Right ventricle myocardium inferior (tissue), 1 donor: ENCODE data around the gene CUX1. TPM values are rescaled to one million over a fixed set of nuclear protein-coding genes. Genes with fewer than 3 reads are reported as not detected.

Experiments
- ATAC-seq: fragments of 200-7000 bp; cut with Tn5 transposase; one replicate; pipeline ENCODE4 v1.9.1; 2020; ENCODE audit warnings: mild to moderate bottlenecking, moderate library complexity
- DNase-seq: peaks from one replicate; pipeline ENCODE4 v3.0.0; 2021; ENCODE audit errors: missing footprints
- intact Hi-C: fragments of 100-400 bp; cut with DNase I; formaldehyde crosslinking; loops from one replicate; pipeline ENCODE4 v1.11.0; 2022
- total RNA-seq: library from RNA; stranded (reverse); fragmentation: NEBNext Ultra II Directional; extraction: Animal tissue kit (Norgen Biotek cat#: 25700); gene quantifications from one replicate; pipeline ENCODE4 v1.2.1, GENCODE V29; 2021
- donor health status: DM: no; HTN: yes; CAD: no; lungs with severe emphysema.

CUX1 gene
- total RNA-seq, 1 donor from 2014 or later = 107 TPM

DNA sequence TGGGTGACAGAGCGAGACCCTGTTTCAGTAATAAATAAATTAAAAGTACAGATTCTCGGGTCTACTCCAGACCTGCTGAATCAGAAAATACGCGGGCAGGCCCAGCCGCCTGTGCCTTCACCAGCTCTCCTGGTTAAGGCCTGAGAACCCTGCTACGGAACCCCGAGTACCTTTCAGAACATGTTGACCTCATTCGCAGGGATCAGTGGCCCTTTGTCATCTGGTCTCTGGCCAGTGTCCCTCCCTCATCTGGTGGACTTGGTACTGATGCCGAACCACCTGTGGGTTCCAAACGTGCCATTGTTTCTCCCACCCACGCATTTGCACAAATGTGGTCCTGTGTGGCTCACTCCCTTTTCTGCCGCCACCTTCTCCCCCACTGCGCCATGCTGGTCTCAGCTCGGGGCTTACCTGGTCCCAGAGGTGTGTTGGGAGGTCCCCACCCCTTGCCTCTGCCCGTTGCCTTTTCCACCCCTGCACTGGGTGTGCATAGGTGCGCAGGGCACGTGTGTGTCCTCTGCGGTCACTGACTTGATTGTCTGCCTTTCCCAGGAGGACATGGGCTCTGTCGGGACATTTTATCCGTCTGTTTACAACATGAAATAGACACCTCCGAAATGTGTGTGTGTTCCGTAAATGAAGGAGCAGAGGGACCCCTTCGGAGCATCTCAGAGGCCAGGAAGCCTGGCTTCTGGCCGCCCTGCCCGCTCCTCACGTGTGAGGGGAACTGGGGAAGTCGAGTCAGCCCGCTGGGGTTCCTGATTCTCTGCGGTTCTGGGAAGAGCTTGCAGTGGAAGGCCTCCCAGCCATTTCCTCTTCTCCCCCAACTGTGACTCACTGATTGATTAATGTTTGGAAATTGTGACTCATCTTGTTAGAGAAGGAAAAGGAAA, 135.2 kb downstream of the CUX1 start:
- ATAC-seq (no peak), DNase-seq (no peak)
- intact Hi-C loops = loop anchor here (5.0 kb wide), 1 partner anchor 95 kb away; no protein-coding TSS in a partner anchor

DNA sequence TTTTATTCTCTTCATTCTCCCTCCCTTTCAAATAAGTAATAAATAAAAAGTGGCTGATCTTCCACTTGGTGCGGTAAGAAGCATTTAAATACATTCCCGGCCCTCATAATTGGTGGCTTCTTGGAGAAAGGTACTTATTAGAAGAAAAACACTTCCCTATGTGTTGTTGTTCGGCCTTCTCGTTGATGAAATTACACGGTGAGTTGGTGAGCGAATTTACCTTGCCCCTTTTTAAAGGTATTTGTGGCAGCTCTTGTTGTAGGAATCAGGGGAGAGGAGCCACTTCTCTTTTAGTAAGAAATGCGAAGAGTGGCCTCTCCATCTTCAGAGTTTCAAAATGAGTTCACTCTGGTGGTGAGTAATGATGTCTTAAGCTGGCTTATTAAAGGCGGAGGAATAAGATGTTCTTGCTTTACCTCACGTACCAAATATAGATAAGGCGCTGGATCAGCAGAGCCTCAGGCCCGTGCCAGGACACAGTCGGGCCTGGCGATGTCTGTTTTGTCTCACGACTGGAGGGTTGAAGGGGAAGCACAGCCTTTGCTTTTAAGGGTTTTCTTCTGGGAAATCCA, 135.9 kb downstream of the CUX1 start:
- no peak for DNase-seq
- peak; percentile 41 for ATAC-seq
- intact Hi-C loops = loop anchor here (5.0 kb wide), 1 partner anchor 96 kb away; no protein-coding TSS in a partner anchor

DNA sequence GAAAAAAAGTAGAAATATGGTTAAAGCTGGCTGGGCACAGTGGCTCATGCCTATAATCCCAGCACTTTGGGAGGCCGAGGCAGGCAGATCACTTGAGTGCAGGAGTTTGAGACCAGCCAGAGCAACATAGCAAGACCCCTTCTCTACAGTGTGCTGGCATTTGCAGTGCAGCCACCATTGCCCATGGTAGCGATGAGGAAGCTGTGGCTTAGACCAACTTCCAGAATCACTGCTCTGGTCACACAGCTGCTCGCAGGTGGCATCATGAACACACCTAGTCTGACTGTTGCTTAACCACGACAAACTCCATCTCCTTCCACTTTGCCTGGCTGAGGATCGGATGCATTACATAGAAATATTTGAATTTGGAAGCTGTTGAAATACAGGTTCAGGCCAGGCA, 137.1 kb downstream of the CUX1 start:
- intact Hi-C loops = loop anchor here (5.0 kb wide), 1 partner anchor 97 kb away; no protein-coding TSS in a partner anchor
- ATAC-seq (no peak), DNase-seq (no peak)

DNA sequence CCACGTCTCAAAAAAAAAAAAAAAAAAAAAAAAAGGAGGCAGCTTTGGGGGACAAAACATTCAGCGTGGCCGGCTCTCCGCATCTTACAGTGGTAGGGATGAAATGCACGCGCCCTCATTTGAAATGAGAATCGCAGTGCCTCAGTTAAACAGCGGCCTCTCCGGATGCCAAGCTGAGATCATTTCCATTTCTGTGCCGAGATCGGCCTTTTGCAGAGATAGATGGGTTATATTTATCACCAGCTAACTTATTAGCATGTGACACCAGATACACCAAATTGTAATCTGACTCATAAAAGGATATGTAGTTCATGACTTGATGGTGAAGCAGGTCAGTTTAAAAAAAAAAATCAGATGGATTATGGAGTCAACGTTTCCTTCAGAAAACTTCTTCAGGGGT, 138.7 kb downstream of the CUX1 start:
- ATAC-seq (peak; percentile 70), DNase-seq (no peak)
- intact Hi-C loops = no loop called here

DNA sequence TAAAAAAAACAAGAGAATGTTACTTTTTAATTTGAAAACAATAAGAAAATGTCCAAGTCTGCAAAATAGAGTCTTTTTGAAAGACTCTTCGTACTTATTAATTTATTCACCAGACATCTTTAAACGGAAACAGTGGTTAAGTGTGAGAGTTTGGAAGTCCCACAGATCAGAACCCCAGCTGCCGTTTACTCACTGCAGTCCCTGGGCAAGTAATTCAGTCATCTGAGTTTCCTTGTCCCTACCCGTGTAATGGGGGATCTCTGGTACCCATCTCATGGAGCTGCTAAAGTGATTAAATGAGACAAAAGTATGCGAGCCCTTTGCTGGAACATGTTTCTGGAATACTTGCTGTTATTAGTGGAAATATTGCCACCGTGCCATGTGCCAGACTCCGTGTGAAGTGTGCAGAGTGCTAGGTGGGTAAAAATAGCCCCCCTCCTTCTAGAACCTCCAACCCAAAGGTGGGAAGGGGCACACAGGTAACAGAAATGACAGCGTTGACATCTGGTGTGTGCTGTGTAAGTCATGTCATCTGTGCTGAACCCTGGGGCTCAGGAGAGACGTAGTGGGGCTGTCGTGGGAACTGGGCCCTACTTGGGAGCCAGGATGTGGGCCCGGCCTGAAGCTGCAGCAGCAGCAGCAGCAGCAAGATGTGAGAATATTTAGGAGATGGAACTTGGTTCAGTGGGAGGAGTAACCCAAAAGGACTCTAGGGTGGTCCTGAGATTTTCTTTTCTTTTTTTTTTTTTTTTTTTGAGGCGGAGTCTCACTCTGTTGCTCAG, 140.5 kb downstream of the CUX1 start:
- DNase-seq (no peak), ATAC-seq (no peak)
- intact Hi-C loops = no loop called here

DNA sequence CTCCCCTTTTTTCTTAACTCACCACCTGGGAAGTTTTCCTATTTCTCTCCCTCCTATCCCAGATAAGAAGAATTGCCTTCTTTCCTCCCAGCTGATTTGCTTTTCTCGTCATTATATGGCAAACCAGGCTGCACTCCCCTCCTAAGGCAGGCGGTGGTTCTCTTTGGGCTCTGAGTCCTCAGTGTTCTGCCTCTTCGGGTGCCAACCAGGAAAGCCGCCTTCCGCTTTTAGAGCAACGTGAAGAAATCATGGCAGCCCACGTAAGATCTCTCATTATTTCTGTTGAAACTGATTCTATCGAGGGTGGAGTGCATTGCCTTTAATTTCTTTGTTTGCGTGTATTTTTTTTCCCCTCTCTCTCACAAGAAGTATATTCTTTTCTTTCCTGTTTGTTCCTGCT, 141.9 kb downstream of the CUX1 start:
- DNase-seq (no peak), ATAC-seq (no peak)
- intact Hi-C loops = no loop called here

DNA sequence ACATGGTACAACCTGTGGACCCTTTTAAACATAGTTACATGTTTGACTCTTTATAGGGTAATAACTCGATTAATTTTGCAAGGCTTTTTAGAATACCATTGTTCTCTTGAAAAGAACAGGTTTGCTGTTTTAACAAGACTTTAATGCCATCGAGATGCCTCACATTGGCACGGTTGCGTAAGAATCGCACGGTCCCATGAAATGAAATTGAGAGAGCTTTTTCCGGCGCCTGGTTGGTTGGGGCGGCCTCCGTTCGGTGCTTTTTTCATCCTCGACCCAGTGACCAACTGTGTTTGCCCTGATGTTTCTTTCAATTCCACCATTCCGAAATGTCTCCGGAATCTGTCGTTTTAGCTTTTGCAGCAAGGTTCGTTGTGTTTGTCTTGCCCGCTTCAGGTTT, 142.4 kb downstream of the CUX1 start:
- intact Hi-C loops = no loop called here
- DNase-seq (no peak), ATAC-seq (no peak)

DNA sequence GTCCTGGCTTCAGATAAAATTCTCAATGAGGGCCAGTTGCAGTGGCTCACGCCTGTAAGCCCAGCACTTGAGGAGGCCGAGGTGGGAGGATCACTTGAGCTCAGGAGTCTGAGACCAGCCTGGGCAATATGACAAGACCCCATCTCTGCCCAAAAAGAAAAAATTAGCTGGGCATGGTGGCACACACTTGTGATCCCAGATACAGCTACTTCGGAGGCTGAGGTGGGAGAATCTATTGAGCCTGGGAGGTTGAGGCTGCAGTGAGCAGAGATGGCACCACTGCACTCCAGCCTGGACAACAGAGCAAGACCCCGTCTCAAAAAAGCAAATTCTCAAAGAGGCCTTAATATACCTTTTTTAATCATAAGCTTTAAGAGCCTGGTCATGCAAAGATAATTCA, 142.9 kb downstream of the CUX1 start:
- no peak for DNase-seq
- ATAC-seq = no peak
- intact Hi-C loops = no loop called here

DNA sequence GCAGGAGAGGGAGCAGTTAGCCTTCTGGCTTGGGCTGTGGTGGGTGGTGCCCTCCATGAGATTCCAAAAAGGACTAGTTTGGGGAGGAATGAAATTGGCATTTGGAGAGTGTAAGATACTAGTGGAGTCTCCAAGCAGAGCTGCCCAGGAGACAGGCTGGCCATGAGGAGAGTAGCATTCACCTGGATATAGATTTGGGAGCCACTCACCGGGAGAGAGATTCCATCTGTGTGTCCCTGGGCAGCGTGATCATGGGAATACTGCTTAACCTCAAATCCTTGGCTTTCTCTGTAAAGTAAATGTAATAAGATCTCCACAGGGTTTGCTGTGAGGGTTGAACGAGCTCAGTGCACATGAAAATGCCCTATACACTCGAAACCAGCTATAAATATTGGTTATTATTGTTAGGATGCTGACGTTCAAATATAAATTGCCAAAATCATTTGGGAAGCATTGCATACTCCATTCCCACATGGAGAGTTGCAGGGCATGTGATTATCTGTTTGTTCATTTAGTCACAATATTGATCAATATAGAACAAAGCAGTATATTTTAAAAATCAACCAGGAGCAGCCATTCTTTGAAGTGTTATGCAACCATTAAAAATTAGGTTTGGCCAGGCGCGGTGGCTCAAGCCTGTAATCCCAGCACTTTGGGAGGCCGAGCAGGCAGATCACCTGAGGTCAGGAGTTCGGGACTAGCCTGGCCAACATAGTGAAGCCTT, 143.7 kb downstream of the CUX1 start:
- ATAC-seq (no peak), DNase-seq (no peak)
- intact Hi-C loops = no loop called here

DNA sequence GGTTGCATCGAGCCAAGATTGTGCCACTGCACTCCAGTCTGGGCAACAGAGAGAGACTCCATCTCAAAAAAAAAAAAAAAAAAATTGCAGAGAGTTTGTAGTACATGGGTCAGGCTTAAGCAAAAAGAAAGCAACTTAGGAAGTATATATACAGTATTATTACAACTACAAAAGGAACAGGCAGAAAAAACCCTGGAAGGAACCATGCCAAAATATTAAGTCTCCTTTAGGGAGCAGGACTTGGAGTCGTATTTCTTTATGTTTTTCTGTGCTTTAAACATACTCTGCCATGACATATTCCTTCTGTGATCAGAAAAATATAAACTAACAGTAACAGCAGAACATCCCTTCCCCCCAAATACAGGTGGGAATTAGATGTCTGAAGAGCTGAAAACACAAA, 144.4 kb downstream of the CUX1 start:
- DNase-seq (no peak), ATAC-seq (no peak)
- intact Hi-C loops = no loop called here

DNA sequence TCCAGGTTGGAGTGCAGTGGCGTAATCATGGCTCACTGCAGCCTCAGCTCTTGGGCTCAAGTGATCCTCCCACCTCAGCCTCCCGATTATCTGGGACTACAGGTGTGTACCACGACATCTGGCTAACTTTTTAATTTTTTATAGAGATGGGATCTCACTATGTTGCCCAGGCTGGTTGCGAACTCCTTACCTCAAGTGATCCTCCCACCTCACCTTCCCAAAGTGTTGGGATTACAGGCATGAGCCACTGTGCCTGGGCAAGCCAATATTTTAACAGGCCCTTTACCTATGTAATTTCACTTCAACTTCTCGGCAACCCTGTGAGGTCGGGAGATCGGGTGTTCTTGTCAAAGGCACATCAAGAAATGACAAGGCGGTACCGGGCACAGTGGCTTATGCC, 146.3 kb downstream of the CUX1 start:
- no peak for ATAC-seq
- DNase-seq = peak; percentile 28
- intact Hi-C loops = no loop called here

DNA sequence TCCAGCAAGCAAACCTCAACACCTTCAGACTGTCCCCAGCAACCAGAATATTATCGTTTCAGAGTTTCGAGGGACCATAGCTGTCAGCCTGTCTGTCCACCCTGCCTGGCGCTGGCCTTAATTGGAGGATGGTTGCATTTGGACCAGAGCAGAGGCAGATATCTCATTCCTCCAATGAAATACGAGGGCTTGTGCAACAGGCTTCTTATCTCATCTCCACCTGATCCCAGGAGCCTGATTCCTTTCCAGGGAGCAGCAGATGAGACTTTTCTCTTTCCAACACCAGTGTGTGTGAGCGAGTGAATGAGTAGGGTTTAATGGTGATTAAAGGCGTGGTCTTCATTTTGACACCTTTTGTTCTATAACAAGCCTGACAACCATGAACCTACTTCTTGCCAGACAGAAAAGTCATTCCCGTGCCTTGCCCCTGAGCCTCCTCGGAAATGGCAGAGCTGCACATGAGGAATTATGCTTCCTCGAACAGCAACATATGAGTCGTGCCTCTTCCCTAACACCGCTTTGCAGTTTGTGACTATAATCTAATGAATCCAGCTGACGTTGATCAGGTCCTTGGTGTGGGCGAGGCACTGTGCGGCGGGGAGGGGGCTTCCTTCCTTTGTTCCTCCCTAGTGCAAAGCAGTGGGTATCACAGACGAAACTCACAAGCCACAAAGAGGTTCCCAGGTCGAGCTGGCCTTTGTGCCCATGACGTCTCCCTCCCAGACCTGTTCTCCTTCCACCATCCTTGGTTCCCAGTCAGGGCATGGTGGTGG, 147.4 kb downstream of the CUX1 start:
- peak; percentile 20 for ATAC-seq
- intact Hi-C loops = loop anchor here (1.0 kb wide), 1 partner anchor 14 kb away; no protein-coding TSS in a partner anchor
- peak; percentile 32 for DNase-seq

DNA sequence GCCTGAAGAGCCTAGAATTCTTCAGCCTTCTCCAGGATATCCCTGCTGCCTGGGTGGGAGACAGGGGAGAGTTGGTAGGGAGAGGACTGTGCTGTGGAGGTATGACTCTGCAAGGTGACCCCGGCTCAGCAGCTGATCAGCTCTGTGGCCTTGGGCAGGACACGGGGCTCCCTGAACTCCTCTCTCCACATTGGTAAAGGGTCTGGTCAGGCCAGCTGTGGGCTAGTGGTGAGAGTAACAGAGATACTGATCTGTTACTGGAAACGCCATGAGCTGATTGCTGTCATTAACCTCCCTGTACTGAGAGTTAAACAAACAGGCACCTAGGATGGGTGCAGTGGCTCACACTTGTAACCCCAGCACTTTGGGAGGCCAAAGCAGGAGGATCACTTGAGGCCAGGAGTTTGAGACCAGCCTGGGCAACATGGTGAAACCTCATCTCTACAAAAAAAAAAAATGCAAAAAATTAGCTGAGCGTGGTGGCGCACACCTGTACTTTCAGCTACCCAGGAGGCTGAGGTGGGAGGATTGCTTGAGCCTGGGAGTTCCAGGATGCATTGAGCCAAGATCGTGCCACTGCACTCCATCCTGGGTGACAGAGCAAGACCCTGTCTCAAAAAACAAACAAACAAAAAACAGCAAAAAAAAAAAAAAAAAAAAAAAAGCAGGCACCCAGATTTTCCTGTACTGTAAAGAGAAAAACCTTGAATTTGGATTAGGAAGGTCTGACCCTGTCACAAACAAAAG, 151.5 kb downstream of the CUX1 start:
- DNase-seq = no peak
- ATAC-seq = no peak
- intact Hi-C loops = no loop called here

DNA sequence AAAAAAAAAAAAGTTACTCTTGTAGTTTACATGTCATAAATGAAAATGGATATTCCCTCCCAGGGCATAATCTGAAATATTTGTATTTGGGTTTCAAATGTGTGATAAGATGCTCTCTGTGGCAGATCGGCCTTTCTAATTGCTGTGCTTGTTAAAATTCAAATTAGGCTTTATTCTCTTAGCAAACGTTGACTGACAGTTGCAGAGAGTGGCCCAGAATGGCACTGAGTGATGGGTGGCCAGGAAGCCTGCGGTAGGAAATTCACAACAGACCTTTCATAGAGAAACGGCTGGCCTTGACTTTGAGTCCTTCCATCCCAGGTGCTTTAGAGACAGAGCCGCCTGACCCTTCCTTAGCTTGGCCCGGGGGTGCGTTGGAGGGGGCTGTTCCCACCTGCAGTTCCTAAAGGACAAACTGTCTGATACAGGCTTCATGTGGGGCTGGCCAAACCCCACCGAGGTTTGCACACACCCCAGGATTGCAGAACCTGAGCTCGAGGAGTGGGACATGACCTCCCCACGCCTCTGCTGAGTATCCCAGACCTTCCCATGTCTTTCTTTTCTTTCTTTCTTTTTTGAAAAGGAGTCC, 152.7 kb downstream of the CUX1 start:
- ATAC-seq = no peak
- no peak for DNase-seq
- intact Hi-C loops = no loop called here

DNA sequence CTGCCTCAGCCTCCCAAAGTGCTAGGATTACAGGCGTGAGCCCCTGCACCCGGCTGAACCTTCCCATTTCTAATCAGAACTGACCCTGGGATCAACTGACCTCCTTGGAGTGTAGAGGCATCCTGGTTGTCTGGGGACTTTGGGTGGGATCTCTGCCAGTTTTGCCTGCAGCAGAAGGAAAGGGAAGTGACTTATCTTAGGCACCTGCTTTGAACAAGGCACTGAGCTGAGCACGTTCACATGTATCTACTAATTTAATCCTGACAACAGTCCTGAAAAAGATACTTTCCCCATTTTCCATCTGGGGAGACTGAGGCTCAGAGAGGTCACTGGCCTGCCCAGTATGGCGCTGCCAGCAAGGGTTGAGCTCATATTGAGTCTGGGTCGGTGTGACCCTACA, 153.4 kb downstream of the CUX1 start:
- ATAC-seq (no peak), DNase-seq (no peak)
- intact Hi-C loops = no loop called here

DNA sequence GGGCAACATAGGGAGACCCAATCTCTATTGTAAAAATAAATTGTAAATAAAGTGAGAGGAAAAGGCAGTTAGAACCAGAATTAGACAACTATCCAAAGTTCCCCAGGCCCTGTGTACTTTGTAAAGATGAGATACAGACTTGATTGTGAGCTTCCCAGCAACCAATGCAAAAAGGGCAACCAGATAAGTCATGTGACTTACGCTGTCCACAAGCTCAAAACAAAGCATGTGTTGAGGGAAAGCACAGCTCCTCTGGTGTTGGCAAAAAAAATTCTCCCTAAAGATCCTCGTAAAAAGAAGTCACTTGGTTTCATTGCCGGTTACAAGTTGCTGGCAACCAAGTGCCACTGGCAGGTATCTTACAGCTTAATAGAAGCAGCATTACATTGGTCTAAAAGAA, 154.0 kb downstream of the CUX1 start:
- intact Hi-C loops = no loop called here
- DNase-seq = no peak
- ATAC-seq = no peak

DNA sequence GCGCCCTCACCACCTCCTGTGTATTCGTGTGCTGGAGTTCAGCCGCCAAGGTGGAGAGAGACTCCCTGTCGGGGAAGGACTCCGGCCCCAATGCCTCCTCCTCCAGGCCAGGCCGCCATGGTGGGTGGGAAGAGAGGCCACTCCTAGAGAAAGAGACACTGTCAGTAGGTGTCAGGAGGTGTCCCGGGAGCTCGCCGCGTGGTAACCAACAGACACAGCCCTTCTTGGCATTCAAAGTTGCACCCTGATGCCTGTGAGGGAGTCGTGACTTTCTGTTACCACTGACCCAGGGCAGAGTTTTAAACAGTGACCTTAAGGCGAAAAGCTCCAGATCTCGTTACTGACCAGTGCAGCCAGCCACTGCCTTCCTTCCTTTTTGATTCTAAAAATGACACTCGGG, 155.2 kb downstream of the CUX1 start:
- peak; percentile 29 for ATAC-seq
- intact Hi-C loops = no loop called here

More for the DNA sequence above, 155.2 kb downstream of the CUX1 start:
- DNase-seq = no peak
